Nephron (organoid): ENCODE data around the gene BRWD1.

Experiments
- H3K27ac Mint-ChIP-seq, 3 experiments: 2 replicates each; pipeline ENCODE4 v1.8.0; 2020; ENCODE audit warnings: mixed read lengths in 3 of 3, mild to moderate bottlenecking in 2 of 3, moderate library complexity in 1 of 3
- H3K27me3 Mint-ChIP-seq: 2 replicates; pipeline ENCODE4 v1.8.0; 2021; ENCODE audit warnings: low read depth, mild to moderate bottlenecking, moderate library complexity, mixed read lengths
- H3K36me3 Mint-ChIP-seq: 2 replicates; pipeline ENCODE4 v1.8.0; 2020; ENCODE audit warnings: low read depth, mixed read lengths
- H3K4me1 Mint-ChIP-seq: 2 replicates; pipeline ENCODE4 v1.8.0; 2020; ENCODE audit warnings: mixed read lengths
- H3K4me3 Mint-ChIP-seq, 3 experiments: 2 replicates each; pipeline ENCODE4 v1.8.0; 2020; ENCODE audit warnings: mild to moderate bottlenecking in 3 of 3, mixed read lengths in 3 of 3, moderate library complexity in 2 of 3
- H3K9me3 Mint-ChIP-seq: 2 replicates; pipeline ENCODE4 v1.8.0; 2020; ENCODE audit warnings: mixed read lengths
- CTCF ChIP-seq, 3 experiments: fragments of 200-600 bp; sonication (generic); IDR thresholded peaks; one replicate each; pipeline ENCODE4 v1.5.0; 2021; ENCODE audit warnings: antibody characterized with exemption in 3 of 3; ENCODE audit not compliant: unreplicated experiment in 3 of 3

Gene BRWD1

GRCh38 chr21:39349211-39350093 is 36.0 kb upstream of the BRWD1 start:
- Mint-ChIP-seq H3K36me3 (peaks cover 33% of the 10 kb centered on the region), H3K27ac (peak overlapping the region; percentile 99 to 100 (median 99)), H3K9me3 (peaks cover 4% of the 10 kb centered on the region), H3K27me3 (no peaks in the 10 kb centered on the region), H3K4me3 (peak overlapping the region; percentile 93 to 97 (median 96)), H3K4me1 (peaks cover 36% of the 10 kb centered on the region)
- TF ChIP-seq CTCF (IDR thresholded peaks at IDR 0.05; ENCODE audit: unreplicated experiment in 3 of 3) = no peak

DNA sequence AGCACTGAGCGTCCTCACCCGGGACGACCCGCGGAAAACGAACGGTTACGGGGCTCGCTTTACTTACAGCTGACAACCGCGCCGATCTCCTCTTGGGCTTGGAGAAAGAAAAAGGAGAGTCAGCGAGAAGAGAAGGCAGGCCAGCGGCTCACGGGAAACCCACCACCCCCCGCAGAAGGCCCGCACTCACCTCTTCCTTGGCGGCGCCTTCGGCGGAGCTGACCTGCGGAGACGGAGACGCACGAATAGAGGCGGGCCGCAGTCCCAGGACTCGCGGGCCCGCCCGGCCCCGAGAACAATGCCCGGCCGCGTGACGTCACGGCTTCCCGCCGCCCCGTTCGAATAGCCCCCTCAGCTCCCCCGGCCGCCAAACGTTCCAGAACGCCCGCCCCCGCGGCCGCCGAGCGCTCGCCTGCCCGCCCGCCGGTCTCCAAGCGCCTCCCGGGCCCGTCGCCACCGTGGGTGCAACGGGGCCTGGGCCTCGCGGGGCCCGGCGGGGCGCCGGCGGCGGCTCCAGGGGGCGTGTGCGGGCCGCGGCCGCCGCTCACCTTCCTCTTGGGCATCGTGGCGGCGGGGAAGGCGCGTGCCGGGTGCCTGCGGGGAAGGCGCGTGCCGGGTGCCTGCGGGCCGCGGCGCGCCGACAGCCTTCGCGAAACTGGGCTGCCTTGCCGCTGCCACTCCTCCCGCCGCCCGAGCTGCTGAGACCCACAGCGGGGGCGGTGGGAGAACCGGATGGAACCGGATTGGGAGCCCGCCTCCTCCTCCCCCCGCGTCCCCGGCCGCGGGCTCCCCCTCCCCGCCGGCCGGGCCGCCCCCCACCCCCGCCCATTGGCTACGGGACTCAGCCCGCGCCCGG is 35.2 kb upstream of the BRWD1 start, which contains the start of gene HMGN1:
Gene HMGN1 (minus strand): TSS at position 734 of the 856 bp plus-strand sequence. CDS start 171 bp downstream, at position 563.
- no peak for TF ChIP-seq CTCF (IDR thresholded peaks at IDR 0.05; ENCODE audit: unreplicated experiment in 3 of 3)
- H3K27me3 Mint-ChIP-seq = no peaks in the 10 kb centered on the region
- H3K9me3 Mint-ChIP-seq = peaks cover 4% of the 10 kb centered on the region
- H3K36me3 Mint-ChIP-seq = peaks cover 38% of the 10 kb centered on the region
- peaks cover 39% of the 10 kb centered on the region for H3K4me1 Mint-ChIP-seq
- peak within 1 kb of the TSS; percentile 93 to 97 (median 96) for H3K4me3 Mint-ChIP-seq
- H3K27ac Mint-ChIP-seq = peak within 1 kb of the TSS; percentile 99 to 100 (median 99)

GRCh38 chr21:39348040-39348354 is 34.6 kb upstream of the BRWD1 start:
- Mint-ChIP-seq H3K27me3 (no peaks in the 10 kb centered on the region), H3K4me1 (peaks cover 45% of the 10 kb centered on the region), H3K4me3 (peak overlapping the region; percentile 86 to 97 (median 93)), H3K27ac (peak overlapping the region; percentile 93 to 99 (median 98)), H3K9me3 (peaks cover 4% of the 10 kb centered on the region), H3K36me3 (peaks cover 44% of the 10 kb centered on the region)
- TF ChIP-seq CTCF (IDR thresholded peaks at IDR 0.05; ENCODE audit: unreplicated experiment in 3 of 3) = no peak

DNA sequence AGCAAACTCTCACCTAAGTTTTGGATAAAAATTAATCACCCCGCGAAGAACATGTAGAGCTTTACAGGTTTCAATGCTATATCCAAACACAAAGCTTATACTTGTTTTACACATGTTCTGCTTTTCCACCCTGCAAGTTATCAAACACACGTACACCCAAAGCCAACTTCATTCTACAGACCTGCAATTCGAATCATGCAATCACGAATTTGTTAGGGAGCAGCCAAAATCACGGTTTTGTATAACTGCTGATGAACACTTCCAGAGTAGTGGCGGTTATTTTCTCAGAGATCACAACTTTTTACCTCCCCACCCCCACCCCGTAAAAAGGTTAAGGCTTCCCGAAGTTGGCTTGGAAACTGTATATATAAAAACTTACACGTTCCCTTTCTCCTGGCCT is 34.1 kb upstream of the BRWD1 start:
- no peak for TF ChIP-seq CTCF (IDR thresholded peaks at IDR 0.05; ENCODE audit: unreplicated experiment in 3 of 3)
- H3K27me3 Mint-ChIP-seq = no peaks in the 10 kb centered on the region
- peak overlapping the region; percentile 86 to 97 (median 93) for H3K4me3 Mint-ChIP-seq
- peaks cover 48% of the 10 kb centered on the region for H3K36me3 Mint-ChIP-seq
- peaks cover 45% of the 10 kb centered on the region for H3K4me1 Mint-ChIP-seq
- peaks cover 4% of the 10 kb centered on the region for H3K9me3 Mint-ChIP-seq
- H3K27ac Mint-ChIP-seq = peak overlapping the region; percentile 93 to 99 (median 98)

DNA sequence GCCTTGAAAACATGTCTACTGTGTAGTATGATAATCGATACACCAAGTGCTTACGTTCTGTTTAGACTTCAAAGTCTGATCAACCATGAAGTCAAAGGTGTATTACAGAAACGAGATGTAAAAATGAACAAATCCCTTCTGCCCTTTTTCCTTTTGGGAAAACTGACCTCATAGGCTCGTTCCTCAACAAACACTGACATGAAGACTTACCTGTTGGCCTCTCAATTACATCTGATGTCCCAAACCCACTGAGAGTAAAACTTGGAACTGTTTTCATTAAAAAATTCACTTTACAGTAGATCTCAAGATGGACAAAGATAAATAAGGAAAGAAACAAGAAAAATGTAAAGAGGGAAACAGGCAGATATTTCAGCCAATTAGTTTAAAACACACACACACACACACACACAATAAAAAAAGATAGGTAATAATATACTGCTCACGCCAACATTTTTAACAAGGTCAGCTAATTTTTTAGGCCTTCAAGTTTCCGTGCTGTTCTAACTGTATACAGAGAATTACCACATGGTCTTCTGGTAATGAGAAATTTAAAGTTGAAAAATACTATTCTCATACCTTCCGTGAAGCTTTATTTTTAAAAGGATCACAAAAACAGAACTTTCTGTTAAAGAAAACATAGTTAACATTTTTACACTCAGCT is 33.4 kb upstream of the BRWD1 start:
- Mint-ChIP-seq H3K27ac (peak overlapping the region; percentile 73 to 98 (median 93)), H3K4me1 (peaks cover 45% of the 10 kb centered on the region), H3K4me3 (peak overlapping the region; percentile 86 to 97 (median 93)), H3K9me3 (peaks cover 4% of the 10 kb centered on the region), H3K27me3 (no peaks in the 10 kb centered on the region), H3K36me3 (peaks cover 55% of the 10 kb centered on the region)
- TF ChIP-seq CTCF (IDR thresholded peaks at IDR 0.05; ENCODE audit: unreplicated experiment in 3 of 3) = no peak
